ENCODE data around the gene MT1B.

- TF ChIP-seq CTCF (IDR thresholded peaks at IDR 0.05; ENCODE audit: low read length) (no peak), EZH2 (IDR thresholded peaks at IDR 0.05; ENCODE audit: borderline replicate concordance, low read length) (no peak)
These were observed 6.7 kb downstream of the MT1B start for GRCh38 chr16:56658327-56658875.
